Urinary bladder (tissue), 4 donors: ENCODE data around the gene ENO1. TPM values are rescaled to one million over a fixed set of nuclear protein-coding genes. Genes with fewer than 3 reads are reported as not detected.

ENCODE experiments used
- DNase-seq: peaks from one replicate; pipeline ENCODE4 v3.0.0-alpha.2; 2015; ENCODE audit errors: extremely low spot score
- H3K27ac ChIP-seq: one replicate; pipeline ENCODE4 v1.5.1; 2013; ENCODE audit warnings: low read depth, mild to moderate bottlenecking, moderate library complexity
- H3K36me3 ChIP-seq: one replicate; pipeline ENCODE4 v1.6.1; 2013; ENCODE audit warnings: mild to moderate bottlenecking, moderate library complexity; ENCODE audit not compliant: insufficient read depth
- H3K4me1 ChIP-seq: one replicate; pipeline ENCODE4 v1.6.1; 2013; ENCODE audit warnings: mild to moderate bottlenecking, moderate library complexity; ENCODE audit not compliant: insufficient read depth
- H3K4me3 ChIP-seq: one replicate; pipeline ENCODE4 v1.5.1; 2013; ENCODE audit warnings: low read depth, low read length
- WGBS: extraction: QIAGEN DNeasy Blood & Tissue Kit; methylation state at CpG from one replicate; pipeline ENCODE4 v1.1.7; 2013; 5-methylcytosine and 5-hydroxymethylcytosine counted together
- polyA plus RNA-seq: library from polyadenylated mRNA; stranded (reverse); fragments of 200-250 nt; gene quantifications from one replicate; pipeline ENCODE4 v1.2.3, GENCODE V29; 2013
- total RNA-seq: library from RNA; depleted of rRNA; stranded (reverse); fragments of >200 nt; gene quantifications from one replicate; pipeline ENCODE4 v1.2.3, GENCODE V29; 2014
- donor health status: healthy with polysubstance abuse.
- donor health status: healthy.

Gene ENO1
- total and polyA plus RNA-seq, 2 donors: 268 to 715 TPM

- Histone ChIP-seq H3K4me1 (no peaks in the 10 kb centered on the region), H3K4me3 (no peak overlapping the region), H3K27ac (no peak overlapping the region), H3K36me3 (peaks cover 4% of the 10 kb centered on the region)
- 83% methylated on average over 5 of the region's 5 CpGs for WGBS
- no peak for DNase-seq
Observed at GRCh38 chr1:8871965-8872399, 6.5 kb downstream of the ENO1 start.

DNA sequence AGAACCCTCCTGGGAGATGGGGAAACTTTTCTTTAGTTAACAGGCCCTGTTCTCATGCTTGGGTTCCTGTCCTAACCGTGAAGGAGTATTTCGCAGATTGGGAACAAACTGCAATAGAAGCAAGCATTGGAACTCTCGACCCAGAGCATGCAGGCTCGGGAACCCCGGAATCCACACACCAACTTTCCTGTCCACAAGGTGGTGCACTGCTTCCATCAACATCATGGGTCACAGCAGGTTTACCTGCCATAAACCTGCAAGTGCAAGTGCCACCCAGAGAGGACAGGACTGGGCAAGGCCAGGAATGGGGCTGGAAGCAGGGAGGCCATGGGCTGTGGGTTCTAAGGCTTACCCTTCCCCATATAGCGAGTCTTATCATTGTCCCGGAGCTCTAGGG, 6.9 kb downstream of the ENO1 start:
- Histone ChIP-seq H3K4me3 (no peak overlapping the region), H3K4me1 (no peaks in the 10 kb centered on the region), H3K36me3 (peaks cover 4% of the 10 kb centered on the region), H3K27ac (no peak overlapping the region)
- WGBS: 88% methylated on average over 7 of the region's 7 CpGs
- DNase-seq: no peak

DNA sequence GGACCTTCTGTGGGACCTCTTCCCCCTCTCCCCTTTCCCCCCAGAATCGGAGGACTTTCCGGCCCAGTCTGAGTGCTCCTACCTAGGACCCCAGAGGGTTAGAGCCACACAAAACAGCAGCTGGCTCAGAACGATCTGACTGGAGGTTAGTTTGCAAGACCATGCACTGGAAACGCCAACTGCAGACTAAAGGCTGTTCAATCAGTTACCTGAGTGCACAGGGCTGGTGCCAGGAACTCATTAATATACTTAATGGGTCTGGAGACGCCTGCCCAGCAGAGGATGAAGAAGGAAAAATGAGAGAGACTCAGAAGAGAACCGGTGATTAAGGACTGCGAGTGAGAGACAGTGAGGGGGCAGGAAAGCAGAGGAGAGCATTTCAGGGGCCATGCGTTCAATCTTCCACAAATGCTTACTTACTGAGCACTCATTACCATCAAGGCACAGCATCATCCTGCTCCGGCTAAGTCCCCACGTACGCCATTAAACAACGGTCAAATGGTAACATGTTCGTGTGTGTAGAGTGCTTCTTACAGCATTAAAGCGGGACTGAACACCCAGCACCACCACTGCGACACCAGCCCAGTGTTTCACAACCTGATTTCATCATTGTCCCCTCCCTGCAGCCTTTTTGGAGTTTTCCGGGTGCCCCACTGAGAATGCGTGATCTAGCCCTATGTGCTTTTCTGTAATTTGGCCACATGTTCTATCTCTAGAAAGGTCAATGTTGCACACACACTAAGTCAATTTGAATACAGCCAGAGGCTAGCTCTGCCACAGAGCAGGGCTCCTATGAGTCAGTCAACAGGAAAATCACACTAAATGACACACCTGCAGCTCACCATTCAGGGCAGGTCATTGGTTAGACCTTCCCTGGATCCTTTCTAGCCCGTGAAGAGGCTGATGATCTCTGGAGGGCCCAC, 7.6 kb downstream of the ENO1 start:
- Histone ChIP-seq H3K36me3 (peaks cover 4% of the 10 kb centered on the region), H3K27ac (no peak overlapping the region), H3K4me1 (no peaks in the 10 kb centered on the region), H3K4me3 (no peak overlapping the region)
- WGBS: 87% methylated on average over 18 of the region's 18 CpGs
- no peak for DNase-seq

DNA sequence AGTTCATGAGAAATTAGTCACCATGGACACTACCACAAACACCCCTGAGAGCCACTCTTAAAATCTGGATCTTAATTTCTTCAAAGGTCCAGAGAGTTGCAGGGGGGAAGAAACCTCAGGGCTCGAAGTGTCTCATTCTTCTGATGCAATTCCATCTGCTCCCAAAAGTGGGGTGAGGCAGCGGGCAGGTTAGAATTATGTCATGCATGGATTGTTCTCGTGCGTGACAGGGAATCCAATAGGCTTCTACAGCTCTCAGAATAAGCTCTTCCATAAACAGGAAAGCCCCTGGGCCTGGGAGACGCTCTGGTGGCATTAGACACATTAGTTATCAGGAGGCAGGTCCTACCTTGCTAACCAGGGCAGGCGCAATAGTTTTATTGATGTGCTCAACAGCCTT, 8.4 kb downstream of the ENO1 start:
- 77% methylated on average over 6 of the region's 6 CpGs for WGBS
- no peak for DNase-seq
- no peak overlapping the region for H3K4me3 ChIP-seq
- H3K4me1 ChIP-seq: no peaks in the 10 kb centered on the region
- H3K27ac ChIP-seq: no peak overlapping the region
- peaks cover 4% of the 10 kb centered on the region for H3K36me3 ChIP-seq

GRCh38 chr1:8867878-8868567, 10.5 kb downstream of the ENO1 start:
- Histone ChIP-seq H3K27ac (no peak overlapping the region), H3K36me3 (peaks cover 7% of the 10 kb centered on the region), H3K4me1 (no peaks in the 10 kb centered on the region), H3K4me3 (no peak overlapping the region)
- WGBS: 89% methylated on average over 5 of the region's 5 CpGs
- no peak for DNase-seq

GRCh38 chr1:8866792-8867415, 11.6 kb downstream of the ENO1 start:
- WGBS: 92% methylated on average over 11 of the region's 11 CpGs
- Histone ChIP-seq H3K4me1 (no peaks in the 10 kb centered on the region), H3K36me3 (peaks cover 7% of the 10 kb centered on the region), H3K27ac (no peak overlapping the region), H3K4me3 (no peak overlapping the region)
- no peak for DNase-seq

GRCh38 chr1:8866173-8866791, 12.2 kb downstream of the ENO1 start:
- no peak overlapping the region for H3K4me3 ChIP-seq
- H3K4me1 ChIP-seq: no peaks in the 10 kb centered on the region
- no peak overlapping the region for H3K27ac ChIP-seq
- 92% methylated on average over 10 of the region's 10 CpGs for WGBS
- no peak for DNase-seq
- peaks cover 7% of the 10 kb centered on the region for H3K36me3 ChIP-seq

DNA sequence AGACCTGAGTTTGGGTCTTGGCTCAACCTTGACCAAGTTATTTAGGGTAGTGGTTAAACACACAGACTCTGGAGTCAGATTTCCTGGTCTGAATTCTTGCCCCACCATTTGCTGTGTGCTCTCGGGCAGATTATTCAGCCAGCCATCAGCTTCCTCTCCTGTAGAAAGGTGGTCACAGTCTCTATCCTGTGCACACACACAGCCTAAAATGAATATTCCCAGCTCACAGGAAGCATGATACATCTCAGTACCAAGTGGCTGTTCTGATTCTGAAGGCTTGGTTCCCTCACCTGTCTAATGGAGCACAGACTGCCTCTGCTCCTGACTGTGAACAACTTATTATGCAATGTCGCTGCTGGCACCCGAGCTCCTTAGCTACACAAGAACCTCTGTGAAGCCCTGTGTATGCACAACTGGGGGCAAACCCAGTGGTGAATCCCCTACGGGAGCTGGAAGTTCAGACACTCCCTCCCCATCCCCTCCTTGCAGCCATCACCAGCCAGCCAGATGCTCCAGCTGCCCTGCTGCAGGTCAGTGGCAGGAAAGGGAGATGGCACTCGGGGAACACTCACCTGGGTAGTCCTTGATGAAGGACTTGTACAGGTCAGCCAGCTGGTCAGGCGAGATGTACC, 13.7 kb downstream of the ENO1 start:
- Histone ChIP-seq H3K4me1 (no peaks in the 10 kb centered on the region), H3K4me3 (no peak overlapping the region), H3K27ac (no peak overlapping the region), H3K36me3 (peaks cover 7% of the 10 kb centered on the region)
- no peak for DNase-seq
- 89% methylated on average over 6 of the region's 6 CpGs for WGBS

GRCh38 chr1:8863794-8864233, 14.7 kb downstream of the ENO1 start:
- Histone ChIP-seq H3K36me3 (peaks cover 3% of the 10 kb centered on the region), H3K4me3 (no peak overlapping the region), H3K4me1 (no peaks in the 10 kb centered on the region), H3K27ac (no peak overlapping the region)
- 94% methylated on average over 13 of the region's 13 CpGs for WGBS
- DNase-seq: no peak

DNA sequence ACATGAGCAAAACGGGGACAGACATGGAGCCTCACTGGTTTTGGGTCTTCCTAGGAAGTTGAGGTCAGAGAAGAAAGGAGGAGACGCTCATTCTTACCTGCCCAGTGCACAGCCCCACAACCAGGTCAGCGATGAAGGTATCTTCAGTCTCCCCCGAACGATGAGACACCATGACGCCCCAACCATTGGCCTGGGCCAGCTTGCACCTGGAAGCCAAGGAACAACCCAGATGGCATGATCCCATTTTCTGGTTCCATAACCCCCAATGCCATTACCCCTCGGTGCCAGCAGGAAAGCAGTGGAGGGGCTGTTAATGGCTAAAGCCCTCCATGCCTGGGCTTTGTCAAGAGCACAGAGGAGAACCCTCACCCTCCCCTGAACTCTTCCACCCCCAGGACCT, 15.3 kb downstream of the ENO1 start:
- no peak overlapping the region for H3K4me3 ChIP-seq
- 95% methylated on average over 7 of the region's 7 CpGs for WGBS
- no peak for DNase-seq
- H3K27ac ChIP-seq: no peak overlapping the region
- H3K36me3 ChIP-seq: peaks cover 3% of the 10 kb centered on the region
- no peaks in the 10 kb centered on the region for H3K4me1 ChIP-seq

DNA sequence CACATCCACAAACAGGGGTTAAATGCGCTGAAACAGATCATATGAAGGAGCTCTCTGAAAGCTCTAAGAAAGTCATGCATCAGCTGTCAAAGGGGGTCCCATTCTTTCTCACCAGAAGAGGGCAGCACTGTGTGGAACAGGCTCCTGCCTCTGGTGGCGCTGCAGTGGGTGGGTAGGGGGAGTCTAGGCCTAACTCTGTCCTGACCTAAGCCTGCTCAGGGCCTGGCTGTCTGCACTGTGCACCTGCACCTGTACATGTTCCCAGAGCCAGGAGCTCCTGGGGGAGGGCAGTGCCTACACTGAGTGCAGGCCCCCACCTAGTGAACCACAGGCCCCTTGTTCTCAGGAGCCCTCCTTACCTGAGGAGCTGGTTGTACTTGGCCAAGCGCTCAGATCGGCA, 16.0 kb downstream of the ENO1 start:
- WGBS: 86% methylated on average over 4 of the region's 4 CpGs
- no peak overlapping the region for H3K4me3 ChIP-seq
- DNase-seq: no peak
- no peak overlapping the region for H3K27ac ChIP-seq
- peaks cover 3% of the 10 kb centered on the region for H3K36me3 ChIP-seq
- H3K4me1 ChIP-seq: no peaks in the 10 kb centered on the region

GRCh38 chr1:8860738-8861516, 17.6 kb downstream of the ENO1 start:
- no peak for DNase-seq
- WGBS: 87% methylated on average over 21 of the region's 21 CpGs
- Histone ChIP-seq H3K27ac (no peak overlapping the region), H3K4me3 (no peak overlapping the region), H3K4me1 (no peaks in the 10 kb centered on the region), H3K36me3 (peaks cover 3% of the 10 kb centered on the region)
